Kidney (tissue), 14 donors: ENCODE results near the gene CRYZ. TPM values are rescaled to one million over a fixed set of nuclear protein-coding genes. Genes with fewer than 3 reads are reported as not detected.
A peak's percentile ranks its signal among the peaks of the same experiment; 100 is the strongest.

Experiments
- DNase-seq, 5 donors: peaks; one replicate each; pipeline ENCODE4 v3.0.0-alpha.2; 2013 to 2020
- FAIRE-seq: peaks from 2 replicates; lab custom pipeline; 2012; peaks lifted over from hg19 to GRCh38; lab: Jason Lieb, UNC
- H3K27ac ChIP-seq, 2 donors: one replicate each; pipeline ENCODE4 v1.7.0; 2013; ENCODE audit warnings: low read depth in 2 of 2, low read length in 2 of 2, inconsistent platforms in 1 of 2
- H3K27me3 ChIP-seq: one replicate; pipeline ENCODE4 v1.7.1; 2013; ENCODE audit warnings: low read length, inconsistent platforms; ENCODE audit not compliant: control insufficient read depth, insufficient read depth
- H3K36me3 ChIP-seq, 3 donors: one replicate each; pipeline versions ENCODE4 v1.7.0 to v1.7.1; 2013; ENCODE audit warnings: low read length in 3 of 3, control low read depth in 1 of 3, inconsistent platforms in 1 of 3; ENCODE audit not compliant: insufficient read depth in 3 of 3, control insufficient read depth in 2 of 3
- H3K4me1 ChIP-seq, 3 donors: one replicate each; pipeline versions ENCODE4 v1.7.0 to v1.7.1; 2013; ENCODE audit warnings: low read length in 3 of 3, inconsistent platforms in 1 of 3, low read depth in 1 of 3; ENCODE audit not compliant: control insufficient read depth in 2 of 3, insufficient read depth in 2 of 3
- H3K4me3 ChIP-seq, 3 donors: one replicate each; pipeline versions ENCODE4 v1.7.0 to v1.8.1; 2013; ENCODE audit warnings: low read length in 3 of 3, control low read depth in 1 of 3, inconsistent platforms in 1 of 3
- H3K9ac ChIP-seq, 3 donors: one replicate each; pipeline versions ENCODE4 v1.7.0 to v1.7.1; 2013; ENCODE audit warnings: low read length in 3 of 3, control low read depth in 1 of 3, inconsistent platforms in 1 of 3
- H3K9me3 ChIP-seq, 3 donors: one replicate each; pipeline versions ENCODE4 v1.7.0 to v1.7.1; 2013; ENCODE audit warnings: low read length in 3 of 3, control low read depth in 1 of 3, inconsistent platforms in 1 of 3; ENCODE audit not compliant: control insufficient read depth in 2 of 3, insufficient read depth in 1 of 3
- CTCF ChIP-seq: IDR thresholded peaks from 3 replicates; pipeline ENCODE4 v1.5.1; 2012; ENCODE audit warnings: mild to moderate bottlenecking, moderate library complexity, borderline replicate concordance; ENCODE audit not compliant: insufficient read depth; ENCODE audit errors: extremely low read depth
- intact Hi-C: fragments of 100-400 bp; cut with DNase I; formaldehyde crosslinking; loops from one replicate; pipeline ENCODE4 v1.11.1; 2022
- polyA plus RNA-seq: library from polyadenylated mRNA; stranded (reverse); fragments of 350-450 nt; fragmentation: Illumina TruSeq; extraction: RNeasy Lipid Tissue Mini Kit (QIAGEN cat#74804); gene quantifications from one replicate; pipeline ENCODE4 v1.2.3, GENCODE V29; 2014; ENCODE audit warnings: low read depth, low replicate concordance; ENCODE audit not compliant: insufficient read depth
- total RNA-seq: library from RNA; stranded (reverse); fragmentation: NEBNext Ultra II Directional; extraction: Animal tissue kit (Norgen Biotek cat#: 25700); gene quantifications from one replicate; pipeline ENCODE4 v1.2.1, GENCODE V29; 2021
- donor health status: control.
- donor health status: control.
- donor health status: control.
- donor health status: control.
- donor health status: control.
- donor health status: DM: yes; HTN: yes; CAD: no.
- donor health status: Normal renal cell carcinoma (clear cell type).

Gene CRYZ
- total and polyA plus RNA-seq, 2 donors from 2014 or later, result 160 to 207 TPM

- TF ChIP-seq CTCF, result peak; percentile 87
- H3K4me3 ChIP-seq, result no peak overlapping the region
- H3K27ac ChIP-seq, result no peak overlapping the region
- DNase-seq, result peak in 3 of 5 donors; percentile 64 to 85 (median 77)
- H3K4me1 ChIP-seq, result no peaks in the 10 kb centered on the region
- no peak overlapping the region for H3K9ac ChIP-seq
- peak; percentile 87 for FAIRE-seq
- H3K36me3 ChIP-seq, result no peaks in the 10 kb centered on the region
- H3K9me3 ChIP-seq, result no peaks in the 10 kb centered on the region
- no peaks in the 10 kb centered on the region for H3K27me3 ChIP-seq
- intact Hi-C loops, result no loop called here
These were observed 43.1 kb downstream of the CRYZ start for GRCh38 chr1:74689621-74690363.

- intact Hi-C loops, result no loop called here
- H3K9ac ChIP-seq, result no peak overlapping the region
- H3K9me3 ChIP-seq, result no peaks in the 10 kb centered on the region
- H3K27me3 ChIP-seq, result no peaks in the 10 kb centered on the region
- no peak overlapping the region for H3K4me3 ChIP-seq
- no peaks in the 10 kb centered on the region for H3K4me1 ChIP-seq
- no peaks in the 10 kb centered on the region for H3K36me3 ChIP-seq
- FAIRE-seq (no peak), DNase-seq (no peak)
- no peak for TF ChIP-seq CTCF
- H3K27ac ChIP-seq, result no peak overlapping the region
These were observed 45.9 kb downstream of the CRYZ start for GRCh38 chr1:74686928-74687327.

GRCh38 chr1:74684301-74684700 lies 48.5 kb downstream of the CRYZ start:
- FAIRE-seq (no peak), DNase-seq (no peak)
- no peaks in the 10 kb centered on the region for H3K36me3 ChIP-seq
- H3K27me3 ChIP-seq, result no peaks in the 10 kb centered on the region
- no peaks in the 10 kb centered on the region for H3K9me3 ChIP-seq
- no peak overlapping the region for H3K27ac ChIP-seq
- no peak overlapping the region for H3K9ac ChIP-seq
- no peaks in the 10 kb centered on the region for H3K4me1 ChIP-seq
- TF ChIP-seq CTCF, result no peak
- intact Hi-C loops, result no loop called here
- no peak overlapping the region for H3K4me3 ChIP-seq
